H9 (cell line): ENCODE results near the gene USP36. TPM values are rescaled to one million over a fixed set of nuclear protein-coding genes. Genes with fewer than 3 reads are reported as not detected.

Source experiments
- DNase-seq: peaks from one replicate; pipeline ENCODE4 v3.0.0-alpha.2; 2017
- H2AFZ ChIP-seq: one replicate; pipeline ENCODE4 v1.6.1; 2013; ENCODE audit warnings: mild to moderate bottlenecking, low read length, control low read depth, moderate library complexity
- H2AK5ac ChIP-seq: 2 replicates; pipeline ENCODE4 v1.6.1; 2013; ENCODE audit warnings: low read length, control low read depth, mixed read lengths; ENCODE audit not compliant: insufficient read length
- H2BK120ac ChIP-seq: one replicate; pipeline ENCODE4 v1.6.1; 2013; ENCODE audit warnings: low read depth, mild to moderate bottlenecking, low read length, control low read depth, inconsistent platforms; ENCODE audit not compliant: poor library complexity, severe bottlenecking
- H2BK12ac ChIP-seq: 2 replicates; pipeline ENCODE4 v1.6.1; 2013; ENCODE audit warnings: low read length, control low read depth, mixed read lengths, low read depth; ENCODE audit not compliant: insufficient read length
- H2BK15ac ChIP-seq: 2 replicates; pipeline ENCODE4 v1.6.1; 2013; ENCODE audit warnings: low read depth, low read length, control low read depth
- H2BK20ac ChIP-seq: one replicate; pipeline ENCODE4 v1.6.1; 2013; ENCODE audit warnings: low read depth, mild to moderate bottlenecking, low read length, control low read depth, inconsistent platforms; ENCODE audit not compliant: poor library complexity, severe bottlenecking
- H2BK5ac ChIP-seq: 2 replicates; pipeline ENCODE4 v1.6.1; 2013; ENCODE audit warnings: low read length, control low read depth, mixed read lengths; ENCODE audit not compliant: insufficient read length
- H3K14ac ChIP-seq: 2 replicates; pipeline ENCODE4 v1.6.1; 2013; ENCODE audit warnings: low read length, control low read depth; ENCODE audit not compliant: insufficient read depth
- H3K18ac ChIP-seq: 2 replicates; pipeline ENCODE4 v1.6.1; 2013; ENCODE audit warnings: low read depth, mild to moderate bottlenecking, mixed read lengths, low read length, control low read depth; ENCODE audit not compliant: insufficient read length
- H3K23ac ChIP-seq: 2 replicates; pipeline ENCODE4 v1.6.1; 2013; ENCODE audit warnings: low read length, control low read depth, mixed read lengths, low read depth; ENCODE audit not compliant: insufficient read length
- H3K23me2 ChIP-seq: 2 replicates; pipeline ENCODE4 v1.6.1; 2013; ENCODE audit warnings: low read depth, mild to moderate bottlenecking, mixed read lengths, low read length, control low read depth; ENCODE audit not compliant: insufficient read length, poor library complexity, severe bottlenecking
- H3K27ac ChIP-seq: 2 replicates; pipeline ENCODE4 v1.5.1; 2013; ENCODE audit warnings: low read length, control low read depth, mixed read lengths, low read depth; ENCODE audit not compliant: insufficient read length
- H3K27me3 ChIP-seq: 2 replicates; pipeline ENCODE4 v1.6.1; 2013; ENCODE audit warnings: low read length, control low read depth, inconsistent platforms; ENCODE audit not compliant: insufficient read depth
- H3K4ac ChIP-seq: 2 replicates; pipeline ENCODE4 v1.6.1; 2013; ENCODE audit warnings: low read depth, mild to moderate bottlenecking, control low read depth, inconsistent platforms, low read length, moderate library complexity
- H3K4me1 ChIP-seq: 2 replicates; pipeline ENCODE4 v1.6.1; 2013; ENCODE audit warnings: low read length, control low read depth, inconsistent platforms; ENCODE audit not compliant: insufficient read depth
- H3K4me2 ChIP-seq: 2 replicates; pipeline ENCODE4 v1.6.1; 2013; ENCODE audit warnings: low read length, control low read depth, mixed read lengths; ENCODE audit not compliant: insufficient read length, insufficient read depth
- H3K56ac ChIP-seq: 2 replicates; pipeline ENCODE4 v1.6.1; 2013; ENCODE audit warnings: low read depth, mild to moderate bottlenecking, mixed read lengths, low read length, control low read depth; ENCODE audit not compliant: insufficient read length
- H3K79me1 ChIP-seq: 2 replicates; pipeline ENCODE4 v1.6.1; 2013; ENCODE audit warnings: low read depth, mild to moderate bottlenecking, moderate library complexity, low read length, control low read depth, inconsistent platforms; ENCODE audit not compliant: insufficient read depth, poor library complexity, severe bottlenecking
- H3K79me2 ChIP-seq: 2 replicates; pipeline ENCODE4 v1.6.1; 2013; ENCODE audit warnings: low read length, control low read depth, inconsistent platforms; ENCODE audit not compliant: insufficient read depth
- H3K9ac ChIP-seq: 2 replicates; pipeline ENCODE4 v1.6.1; 2013; ENCODE audit warnings: low read length, control low read depth, mixed read lengths; ENCODE audit not compliant: insufficient read length; ENCODE audit errors: extremely low read depth
- H3K9me3 ChIP-seq: one replicate; pipeline ENCODE4 v1.6.1; 2013; ENCODE audit warnings: low read depth, low read length, inconsistent platforms; ENCODE audit not compliant: control insufficient read depth
- H3T11ph ChIP-seq: one replicate; pipeline ENCODE4 v1.6.1; 2013; ENCODE audit warnings: mild to moderate bottlenecking, low read length, control low read depth, inconsistent platforms
- H4K20me1 ChIP-seq: one replicate; pipeline ENCODE4 v1.6.1; 2013; ENCODE audit not compliant: control insufficient read depth, insufficient read length, insufficient read depth
- H4K5ac ChIP-seq: 2 replicates; pipeline ENCODE4 v1.6.1; 2013; ENCODE audit warnings: low read depth, mild to moderate bottlenecking, mixed read lengths, low read length, control low read depth; ENCODE audit not compliant: insufficient read length
- H4K8ac ChIP-seq: replicated peaks from 2 replicates; pipeline ENCODE4 v1.6.1; 2013; ENCODE audit warnings: low read length, control low read depth, mixed read lengths, low read depth; ENCODE audit not compliant: insufficient read length
- H4K91ac ChIP-seq: 2 replicates; pipeline ENCODE4 v1.6.1; 2013; ENCODE audit warnings: low read depth, mild to moderate bottlenecking, moderate library complexity, mixed read lengths, low read length, control low read depth; ENCODE audit not compliant: insufficient read length
- H3K27ac Mint-ChIP-seq, 3 experiments: 2 replicates in 2 of 3; 3 replicates in 1 of 3; pipeline ENCODE4 v1.8.0; 2020 to 2021; ENCODE audit warnings: mixed read lengths in 3 of 3, mild to moderate bottlenecking in 1 of 3, moderate library complexity in 1 of 3
- H3K27me3 Mint-ChIP-seq: 2 replicates; pipeline ENCODE4 v1.8.0; 2021; ENCODE audit warnings: low read depth, mild to moderate bottlenecking, moderate library complexity, mixed read lengths
- H3K36me3 Mint-ChIP-seq, 3 experiments: 2 replicates in 2 of 3; 3 replicates in 1 of 3; pipeline ENCODE4 v1.8.0; 2020 to 2021; ENCODE audit warnings: low read depth in 3 of 3, mixed read lengths in 3 of 3; ENCODE audit not compliant: insufficient read depth in 1 of 3
- H3K4me1 Mint-ChIP-seq, 2 experiments: 2 replicates each; pipeline ENCODE4 v1.8.0; 2020; ENCODE audit warnings: mixed read lengths in 2 of 2
- H3K4me3 Mint-ChIP-seq, 2 experiments: 2 replicates in 1 of 2; 3 replicates in 1 of 2; pipeline ENCODE4 v1.8.0; 2020 to 2021; ENCODE audit warnings: mild to moderate bottlenecking in 2 of 2, mixed read lengths in 2 of 2, moderate library complexity in 1 of 2
- H3K9me3 Mint-ChIP-seq, 2 experiments: 2 replicates in 1 of 2; 3 replicates in 1 of 2; pipeline ENCODE4 v1.8.0; 2020; ENCODE audit warnings: mild to moderate bottlenecking in 2 of 2, mixed read lengths in 2 of 2, moderate library complexity in 1 of 2
- WGBS: extraction: QIAGEN DNeasy Blood & Tissue Kit; methylation state at CpG from one replicate; pipeline ENCODE4 v1.1.7; 2013; ENCODE audit warnings: missing lambda C conversion rate, low lambda C conversion rate, mixed read lengths; ENCODE audit not compliant: insufficient read length; ENCODE audit errors: extremely low coverage; 5-methylcytosine and 5-hydroxymethylcytosine counted together
- total RNA-seq: library from RNA; stranded (reverse); gene quantifications from 2 replicates; pipeline ENCODE4 v1.2.1, GENCODE V29; 2021
- TF ChIP-seq, protein P1 (sequence below): fragments of 200-600 bp; sonication (generic); conservative IDR thresholded peaks from 3 replicates; pipeline ENCODE4 v1.8.0; 2021; ENCODE audit warnings: antibody characterized with exemption, mild to moderate bottlenecking

The USP36 gene
- total RNA-seq, 1 experiment from 2014 or later = 106 TPM

DNA sequence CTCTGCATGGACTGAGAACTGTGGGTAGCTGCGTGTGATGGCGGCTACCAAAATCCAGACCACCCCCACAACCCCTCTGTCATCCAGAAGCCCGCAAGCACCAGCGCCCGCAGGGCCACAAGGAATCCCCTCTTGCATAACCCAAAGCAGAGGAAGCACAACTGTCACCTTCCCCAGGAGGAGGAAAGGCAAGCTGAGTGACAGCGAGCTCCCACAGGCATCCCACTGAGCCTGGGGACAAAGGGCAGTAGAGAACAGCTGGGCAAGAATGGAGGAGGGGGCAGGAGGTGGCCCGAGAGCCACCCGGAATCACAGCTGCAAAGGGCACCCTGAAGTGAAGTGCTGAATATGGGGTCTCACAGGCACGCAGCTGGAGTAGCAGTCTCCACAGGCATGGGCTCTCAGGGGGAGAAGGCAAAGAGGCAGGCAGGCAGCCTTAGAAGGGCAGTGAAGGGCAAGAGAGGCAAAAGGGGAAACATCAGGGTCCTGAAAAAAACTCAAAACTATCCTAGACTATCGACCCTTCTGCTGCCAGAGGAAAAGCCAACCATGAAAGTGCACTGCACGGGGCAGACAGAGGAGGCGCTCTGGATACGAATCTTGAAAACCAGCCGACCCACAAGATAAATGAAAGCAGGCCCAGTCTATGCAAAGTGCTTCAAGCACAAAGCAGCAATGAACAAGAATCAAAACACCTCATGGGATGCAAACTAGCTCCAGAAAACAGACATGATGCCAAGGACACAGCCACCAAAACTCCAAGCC is 17.1 kb downstream of the USP36 start:
- peaks cover 6% of the 10 kb centered on the region for H3K79me1 ChIP-seq
- peaks cover 3% of the 10 kb centered on the region; the same call in 1 of the 2 replicates for H3K79me2 ChIP-seq
- no peak overlapping the region for H3K9ac ChIP-seq
- H2BK15ac ChIP-seq = no peak overlapping the region
- no peak overlapping the region for H2AK5ac ChIP-seq
- DNase-seq = no peak
- no peak overlapping the region for H2BK12ac ChIP-seq
- no peak overlapping the region for H3T11ph ChIP-seq
- Mint-ChIP-seq H3K9me3 (no peaks in the 10 kb centered on the region), H3K36me3 (peaks cover 69 to 98% (median 93%) of the 10 kb centered on the region in 3 experiments), H3K27me3 (no peaks in the 10 kb centered on the region), H3K27ac (peak overlapping the region; percentile 5 to 71 (median 36); a peak in 3 of 7 replicates), H3K4me1 (no peaks in the 10 kb centered on the region), H3K4me3 (no peak overlapping the region)
- no peaks in the 10 kb centered on the region for H3K9me3 ChIP-seq
- H2BK120ac ChIP-seq = no peak overlapping the region
- H4K91ac ChIP-seq = no peak overlapping the region
- no peaks in the 10 kb centered on the region for H3K4me1 ChIP-seq
- TF ChIP-seq, protein P1, sequence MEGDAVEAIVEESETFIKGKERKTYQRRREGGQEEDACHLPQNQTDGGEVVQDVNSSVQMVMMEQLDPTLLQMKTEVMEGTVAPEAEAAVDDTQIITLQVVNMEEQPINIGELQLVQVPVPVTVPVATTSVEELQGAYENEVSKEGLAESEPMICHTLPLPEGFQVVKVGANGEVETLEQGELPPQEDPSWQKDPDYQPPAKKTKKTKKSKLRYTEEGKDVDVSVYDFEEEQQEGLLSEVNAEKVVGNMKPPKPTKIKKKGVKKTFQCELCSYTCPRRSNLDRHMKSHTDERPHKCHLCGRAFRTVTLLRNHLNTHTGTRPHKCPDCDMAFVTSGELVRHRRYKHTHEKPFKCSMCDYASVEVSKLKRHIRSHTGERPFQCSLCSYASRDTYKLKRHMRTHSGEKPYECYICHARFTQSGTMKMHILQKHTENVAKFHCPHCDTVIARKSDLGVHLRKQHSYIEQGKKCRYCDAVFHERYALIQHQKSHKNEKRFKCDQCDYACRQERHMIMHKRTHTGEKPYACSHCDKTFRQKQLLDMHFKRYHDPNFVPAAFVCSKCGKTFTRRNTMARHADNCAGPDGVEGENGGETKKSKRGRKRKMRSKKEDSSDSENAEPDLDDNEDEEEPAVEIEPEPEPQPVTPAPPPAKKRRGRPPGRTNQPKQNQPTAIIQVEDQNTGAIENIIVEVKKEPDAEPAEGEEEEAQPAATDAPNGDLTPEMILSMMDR = peak; percentile 34; the same call in 2 of the 3 replicates
- no peak overlapping the region for H4K8ac ChIP-seq
- H3K14ac ChIP-seq = no peak overlapping the region
- H2BK20ac ChIP-seq = no peak overlapping the region
- no peak overlapping the region for H4K5ac ChIP-seq
- no peak overlapping the region for H3K4ac ChIP-seq
- no peak overlapping the region for H2BK5ac ChIP-seq
- H3K23ac ChIP-seq = no peak overlapping the region
- H3K18ac ChIP-seq = no peak overlapping the region
- no peak overlapping the region for H3K27ac ChIP-seq
- H3K56ac ChIP-seq = no peak overlapping the region
- H3K23me2 ChIP-seq = no peaks in the 10 kb centered on the region
- H4K20me1 ChIP-seq = no peaks in the 10 kb centered on the region
- no peak overlapping the region for H3K4me2 ChIP-seq
- no CpG with 5 or more reads among the region's 14 CpGs for WGBS
- no peak overlapping the region for H2AFZ ChIP-seq
- H3K27me3 ChIP-seq = no peaks in the 10 kb centered on the region
